ENCODE measurements around the gene POLD1.

The POLD1 gene

DNA sequence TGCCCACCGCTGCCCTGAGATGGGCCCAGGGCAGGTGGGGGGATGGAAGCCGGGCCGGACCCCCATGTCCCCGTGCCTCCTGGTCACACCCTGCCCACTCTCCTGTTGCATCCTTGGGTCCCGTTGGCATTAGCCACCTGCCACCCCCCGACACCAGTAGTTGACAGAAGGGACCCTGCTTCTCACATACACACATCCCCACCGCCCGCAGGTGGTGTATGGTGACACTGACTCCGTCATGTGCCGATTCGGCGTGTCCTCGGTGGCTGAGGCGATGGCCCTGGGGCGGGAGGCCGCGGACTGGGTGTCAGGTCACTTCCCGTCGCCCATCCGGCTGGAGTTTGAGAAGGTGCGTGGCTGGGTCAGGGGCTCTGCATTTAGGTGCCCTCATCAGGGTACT lies 29.4 kb downstream of the POLD1 start:
- ChIA-PET POLR2A (ENCODE audit: low non-redundant PET) (no interaction called here), CTCF (interaction anchor here (0.6 kb wide), 1 partner anchor 661 kb away, joined by 3 read pairs; no protein-coding TSS in a partner anchor)
- DNase-seq (ENCODE audit: low spot score), result no peak
- peak overlapping the region; percentile 14; the same call in 1 of the 2 replicates for H3K27ac ChIP-seq
- TF ChIP-seq, protein P1, sequence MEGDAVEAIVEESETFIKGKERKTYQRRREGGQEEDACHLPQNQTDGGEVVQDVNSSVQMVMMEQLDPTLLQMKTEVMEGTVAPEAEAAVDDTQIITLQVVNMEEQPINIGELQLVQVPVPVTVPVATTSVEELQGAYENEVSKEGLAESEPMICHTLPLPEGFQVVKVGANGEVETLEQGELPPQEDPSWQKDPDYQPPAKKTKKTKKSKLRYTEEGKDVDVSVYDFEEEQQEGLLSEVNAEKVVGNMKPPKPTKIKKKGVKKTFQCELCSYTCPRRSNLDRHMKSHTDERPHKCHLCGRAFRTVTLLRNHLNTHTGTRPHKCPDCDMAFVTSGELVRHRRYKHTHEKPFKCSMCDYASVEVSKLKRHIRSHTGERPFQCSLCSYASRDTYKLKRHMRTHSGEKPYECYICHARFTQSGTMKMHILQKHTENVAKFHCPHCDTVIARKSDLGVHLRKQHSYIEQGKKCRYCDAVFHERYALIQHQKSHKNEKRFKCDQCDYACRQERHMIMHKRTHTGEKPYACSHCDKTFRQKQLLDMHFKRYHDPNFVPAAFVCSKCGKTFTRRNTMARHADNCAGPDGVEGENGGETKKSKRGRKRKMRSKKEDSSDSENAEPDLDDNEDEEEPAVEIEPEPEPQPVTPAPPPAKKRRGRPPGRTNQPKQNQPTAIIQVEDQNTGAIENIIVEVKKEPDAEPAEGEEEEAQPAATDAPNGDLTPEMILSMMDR (conservative IDR thresholded peaks at IDR 0.05; ENCODE audit: low read depth), result no peak

DNA sequence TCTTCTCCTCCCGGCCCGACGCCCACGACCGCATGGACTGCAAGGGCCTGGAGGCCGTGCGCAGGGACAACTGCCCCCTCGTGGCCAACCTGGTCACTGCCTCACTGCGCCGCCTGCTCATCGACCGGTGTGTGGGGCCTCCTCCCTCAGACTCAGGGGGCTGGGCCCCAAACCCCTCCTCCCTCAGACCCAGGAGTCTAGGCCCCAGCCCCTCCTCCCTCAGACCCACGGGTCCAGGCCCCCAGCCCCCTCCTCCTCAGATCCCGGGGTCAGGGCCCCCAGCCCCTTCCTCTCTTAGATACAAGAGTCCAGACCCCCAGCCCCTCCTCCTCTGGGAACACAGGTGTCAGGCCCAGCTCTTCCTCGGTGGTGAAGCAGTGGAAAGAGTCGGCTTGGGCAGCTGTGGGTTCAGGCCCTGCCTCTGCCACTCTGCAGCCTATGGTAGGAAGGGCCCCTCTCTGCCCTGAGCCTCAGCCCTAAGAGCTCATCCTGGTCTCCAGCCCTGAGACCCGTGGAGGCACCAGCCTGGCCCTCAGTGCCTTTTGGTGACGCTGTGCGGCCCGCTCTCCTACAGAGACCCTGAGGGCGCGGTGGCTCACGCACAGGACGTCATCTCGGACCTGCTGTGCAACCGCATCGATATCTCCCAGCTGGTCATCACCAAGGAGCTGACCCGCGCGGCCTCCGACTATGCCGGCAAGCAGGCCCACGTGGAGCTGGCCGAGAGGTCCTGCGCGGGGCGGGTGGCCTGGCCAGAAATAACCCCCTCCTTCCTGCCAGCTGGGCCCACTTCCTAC lies 30.9 kb downstream of the POLD1 start:
- peak overlapping the region; percentile 23 for H3K27ac ChIP-seq
- CTCF ChIA-PET, result interaction anchor here (0.6 to 0.7 kb wide), 3 partner anchors 10 to 179 kb away, joined by 3 to 4 read pairs (median 3); no protein-coding TSS in a partner anchor
- POLR2A ChIA-PET (ENCODE audit: low non-redundant PET), result interaction anchor here (1.3 kb wide), 1 partner anchor 13 kb away, joined by 4 read pairs; no protein-coding TSS in a partner anchor
- no peak for DNase-seq (ENCODE audit: low spot score)
- TF ChIP-seq, protein P1 (conservative IDR thresholded peaks at IDR 0.05; ENCODE audit: low read depth), result peak; percentile 58

DNA sequence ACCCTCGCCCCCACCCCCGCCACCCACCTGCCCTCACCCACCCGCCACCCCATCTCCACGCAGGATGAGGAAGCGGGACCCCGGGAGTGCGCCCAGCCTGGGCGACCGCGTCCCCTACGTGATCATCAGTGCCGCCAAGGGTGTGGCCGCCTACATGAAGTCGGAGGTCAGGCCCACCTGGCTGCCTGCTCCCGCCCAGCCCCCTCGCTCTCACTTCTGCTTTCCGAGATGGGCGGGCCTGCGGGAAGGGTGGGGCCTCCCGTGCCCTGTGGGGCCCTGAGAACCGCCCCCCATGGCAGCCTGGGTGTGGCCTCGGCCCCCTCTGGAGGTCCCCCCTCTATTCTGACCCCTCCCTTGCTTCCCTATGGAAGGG lies 31.5 kb downstream of the POLD1 start:
- ChIA-PET POLR2A (ENCODE audit: low non-redundant PET) (interaction anchor here (1.3 kb wide), 1 partner anchor 13 kb away, joined by 4 read pairs; no protein-coding TSS in a partner anchor), CTCF (interaction anchor here (0.6 to 0.7 kb wide), 3 partner anchors 10 to 179 kb away, joined by 3 to 4 read pairs (median 3); no protein-coding TSS in a partner anchor)
- DNase-seq (ENCODE audit: low spot score), result no peak
- no peak overlapping the region for H3K27ac ChIP-seq
- TF ChIP-seq, protein P1 (conservative IDR thresholded peaks at IDR 0.05; ENCODE audit: low read depth), result no peak

DNA sequence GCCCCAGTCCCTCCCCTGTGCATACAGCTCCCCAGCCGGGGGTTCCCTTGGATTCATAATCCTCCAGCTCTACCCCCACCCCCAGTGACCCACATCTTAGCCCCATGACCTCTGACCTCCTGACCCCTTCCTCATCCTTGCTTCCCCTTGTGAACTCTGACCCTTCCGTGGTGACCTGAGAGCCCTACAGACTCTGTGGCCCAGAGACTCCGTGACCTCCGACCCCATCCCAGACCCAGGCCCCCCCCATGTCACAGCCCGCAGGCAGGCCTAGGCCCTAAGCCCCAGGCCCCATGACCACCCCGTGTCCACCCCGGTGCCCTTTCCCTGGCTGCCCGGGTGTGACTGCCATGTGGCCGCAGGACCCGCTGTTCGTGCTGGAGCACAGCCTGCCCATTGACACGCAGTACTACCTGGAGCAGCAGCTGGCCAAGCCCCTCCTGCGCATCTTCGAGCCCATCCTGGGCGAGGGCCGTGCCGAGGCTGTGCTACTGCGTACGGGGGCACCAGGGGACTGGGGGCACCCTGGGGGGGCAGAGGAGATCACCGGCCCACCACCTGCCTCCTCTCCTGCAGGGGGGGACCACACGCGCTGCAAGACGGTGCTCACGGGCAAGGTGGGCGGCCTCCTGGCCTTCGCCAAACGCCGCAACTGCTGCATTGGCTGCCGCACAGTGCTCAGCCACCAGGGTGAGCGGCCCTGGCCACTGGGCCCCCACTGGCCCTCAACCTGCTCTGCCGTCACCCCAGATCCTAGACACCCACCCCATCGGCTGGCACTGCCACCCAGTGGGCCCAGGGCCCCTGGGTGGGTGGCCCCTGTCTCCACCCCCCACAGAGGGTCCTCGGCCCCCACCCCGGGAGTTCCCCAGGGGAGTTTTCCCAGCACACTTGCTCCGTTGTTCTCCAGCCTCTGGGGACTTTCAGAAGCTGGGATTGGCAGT lies 32.2 kb downstream of the POLD1 start:
- CTCF ChIA-PET, result no interaction called here
- TF ChIP-seq, protein P1 (conservative IDR thresholded peaks at IDR 0.05; ENCODE audit: low read depth), result no peak
- POLR2A ChIA-PET (ENCODE audit: low non-redundant PET), result interaction anchor here (1.3 kb wide), 1 partner anchor 12 kb away, joined by 4 read pairs; no protein-coding TSS in a partner anchor
- DNase-seq (ENCODE audit: low spot score), result no peak
- H3K27ac ChIP-seq, result no peak overlapping the region

DNA sequence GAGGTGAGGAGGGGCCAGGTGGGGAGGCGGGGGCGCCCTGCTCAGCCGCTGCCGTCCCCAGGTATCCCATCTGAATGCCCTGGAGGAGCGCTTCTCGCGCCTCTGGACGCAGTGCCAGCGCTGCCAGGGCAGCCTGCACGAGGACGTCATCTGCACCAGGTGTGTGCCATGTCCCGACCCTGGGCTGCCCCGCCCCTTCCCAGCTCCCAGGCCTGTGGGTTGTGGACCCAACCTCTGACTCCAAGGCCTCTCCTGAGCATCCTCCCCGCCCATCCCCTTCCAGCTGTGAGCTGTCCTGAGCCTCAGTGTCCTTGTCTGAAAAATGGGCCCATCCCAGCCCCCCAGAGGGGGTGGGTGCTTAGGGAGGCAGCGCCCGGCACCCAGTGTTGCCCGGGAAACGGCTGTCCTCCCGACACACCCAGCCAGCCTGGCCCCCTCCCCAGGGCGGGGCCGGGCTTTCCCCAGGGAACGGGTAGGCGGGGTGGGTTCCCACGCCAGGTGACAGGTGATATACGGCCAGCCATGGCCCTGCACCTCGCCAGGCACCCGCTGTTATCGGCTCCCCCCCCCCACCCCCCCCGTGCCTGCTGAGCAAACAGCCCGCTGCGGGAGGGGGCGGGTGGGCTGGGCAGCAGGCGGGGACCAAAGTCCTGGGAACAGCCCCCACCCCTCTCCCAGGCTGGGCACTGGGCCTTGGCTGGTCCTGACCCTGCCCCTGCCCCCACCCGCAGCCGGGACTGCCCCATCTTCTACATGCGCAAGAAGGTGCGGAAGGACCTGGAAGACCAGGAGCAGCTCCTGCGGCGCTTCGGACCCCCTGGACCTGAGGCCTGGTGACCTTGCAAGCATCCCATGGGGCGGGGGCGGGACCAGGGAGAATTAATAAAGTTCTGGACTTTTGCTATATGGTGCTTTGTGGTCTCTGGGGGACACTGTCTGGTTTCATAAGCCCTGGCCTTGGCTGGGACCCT lies 33.2 kb downstream of the POLD1 start:
- DNase-seq (ENCODE audit: low spot score), result no peak
- POLR2A ChIA-PET (ENCODE audit: low non-redundant PET), result no interaction called here
- TF ChIP-seq, protein P1 (conservative IDR thresholded peaks at IDR 0.05; ENCODE audit: low read depth), result no peak
- CTCF ChIA-PET, result no interaction called here
- H3K27ac ChIP-seq, result no peak overlapping the region
